A549 (cell line): ENCODE measurements around the gene HS3ST3A1. TPM values are rescaled to one million over a fixed set of nuclear protein-coding genes. Genes with fewer than 3 reads are reported as not detected.
A peak's percentile ranks its signal among the peaks of the same experiment; 100 is the strongest.

Experiments used
- ATAC-seq, 2 experiments: fragments of 200-7000 bp in 1 of 2; fragments of >200 bp in 1 of 2; cut with Nextera tagmentation in 1 of 2; cut with Tn5 transposase in 1 of 2; 3 replicates each; pipeline versions ENCODE4 v1.8.0 to v1.9.1; 2018 to 2020; ENCODE audit warnings: mild to moderate bottlenecking in 1 of 2, moderate library complexity in 1 of 2
- CTCF ChIA-PET: fragments of 300-600 bp; sonication (Branson Sonifier 250); formaldehyde crosslinking; extraction: SDS; loops from one replicate; lab custom pipeline; 2021; ENCODE audit warnings: antibody characterized with exemption, inconsistent platforms; lab: Yijun Ruan, JAX
- POLR2A ChIA-PET: fragments of 350-600 bp; formaldehyde crosslinking; extraction: SDS; loops from one replicate; lab custom pipeline; 2021; ENCODE audit warnings: antibody characterized with exemption, inconsistent platforms; lab: Yijun Ruan, JAX
- DNase-seq, 2 experiments: peaks; one replicate each; pipeline versions ENCODE4 v3.0.0 to v3.0.0-alpha.2; 2011 to 2016; ENCODE audit warnings: low read depth in 1 of 2, low spot score in 1 of 2
- FAIRE-seq: peaks from 2 replicates; lab custom pipeline; 2011; peaks lifted over from hg19 to GRCh38; lab: Jason Lieb, UNC
- H3K27ac ChIP-seq, 2 experiments: fragments of >200 bp; sonication (Bioruptor Twin); formaldehyde crosslinking; 3 replicates each; pipeline ENCODE4 v1.5.1; 2016 to 2017
- H3K4me1 ChIP-seq: fragments of >200 bp; sonication (Bioruptor Twin); formaldehyde crosslinking; 3 replicates; pipeline ENCODE4 v1.6.1; 2016
- H3K4me2 ChIP-seq: fragments of >200 bp; sonication (Bioruptor Twin); formaldehyde crosslinking; 3 replicates; pipeline ENCODE4 v1.6.1; 2016
- H3K4me3 ChIP-seq: fragments of >200 bp; sonication (Bioruptor Twin); formaldehyde crosslinking; 3 replicates; pipeline ENCODE4 v1.5.1; 2016
- H3K9me3 ChIP-seq: fragments of >200 bp; sonication (Bioruptor Twin); formaldehyde crosslinking; 3 replicates; pipeline ENCODE4 v1.6.1; 2016
- BHLHE40 ChIP-seq: IDR thresholded peaks from 2 replicates; pipeline ENCODE4 v1.6.1; 2012; ENCODE audit warnings: low read depth, low read length, inconsistent platforms
- CHD2 ChIP-seq: fragments of 150-350 bp; IDR thresholded peaks from 2 replicates; pipeline ENCODE4 v1.6.1; 2014; ENCODE audit warnings: low read length; ENCODE audit not compliant: partially characterized antibody
- EHMT2 ChIP-seq: fragments of 200-600 bp; sonication (generic); IDR thresholded peaks from 2 replicates; pipeline ENCODE4 v1.6.1; 2016; ENCODE audit warnings: antibody characterized with exemption, low read depth, mild to moderate bottlenecking, moderate library complexity
- ESRRA ChIP-seq: fragments of 150-350 bp; IDR thresholded peaks from 2 replicates; pipeline ENCODE4 v1.6.1; 2014; ENCODE audit warnings: mild to moderate bottlenecking, low read length, borderline replicate concordance
- FOSB ChIP-seq: fragments of 250-450 bp; sonication (Bioruptor Pico); IDR thresholded peaks from 2 replicates; pipeline ENCODE4 v1.5.0; 2020; ENCODE audit warnings: mild to moderate bottlenecking, moderate library complexity
- HOXA7 ChIP-seq: fragments of 250-450 bp; sonication (Bioruptor Pico); IDR thresholded peaks from 2 replicates; pipeline ENCODE4 v1.5.0; 2020; ENCODE audit warnings: mild to moderate bottlenecking, moderate library complexity
- MAFK ChIP-seq: fragments of 450-650 bp; IDR thresholded peaks from 2 replicates; pipeline ENCODE4 v1.6.1; 2014; ENCODE audit not compliant: partially characterized antibody
- MAZ ChIP-seq: fragments of 150-350 bp; IDR thresholded peaks from 2 replicates; pipeline ENCODE4 v1.6.1; 2014; ENCODE audit warnings: antibody characterized with exemption, low read depth, low read length, borderline replicate concordance
- POLR2AphosphoS2 ChIP-seq: conservative IDR thresholded peaks from 2 replicates; pipeline ENCODE4 v1.6.1; 2012; ENCODE audit warnings: low read length, improper control_type of control experiment, inconsistent platforms
- RAD21 ChIP-seq, 2 experiments: fragments of >200 bp in 1 of 2; sonication (Bioruptor Twin) in 1 of 2; formaldehyde crosslinking in 1 of 2; IDR thresholded peaks in 1 of 2; conservative IDR thresholded peaks in 1 of 2; 2 replicates in 1 of 2; 3 replicates in 1 of 2; pipeline ENCODE4 v1.6.1; 2012 to 2018; ENCODE audit warnings: inconsistent platforms in 1 of 2
- RARB ChIP-seq: fragments of 250-450 bp; sonication (Bioruptor Pico); IDR thresholded peaks from 2 replicates; pipeline ENCODE4 v1.8.0; 2021; ENCODE audit warnings: mild to moderate bottlenecking, moderate library complexity
- RCOR1 ChIP-seq: fragments of 150-350 bp; IDR thresholded peaks from 2 replicates; pipeline ENCODE4 v1.6.1; 2014; ENCODE audit warnings: antibody characterized with exemption, low read length, low read depth
- RNF2 ChIP-seq: fragments of 200-600 bp; sonication (generic); IDR thresholded peaks from 2 replicates; pipeline ENCODE4 v1.6.1; 2016; ENCODE audit warnings: low read depth, mild to moderate bottlenecking, antibody characterized with exemption, moderate library complexity, borderline replicate concordance
- SMC3 ChIP-seq: fragments of >200 bp; sonication (Bioruptor Twin); formaldehyde crosslinking; IDR thresholded peaks from 3 replicates; pipeline ENCODE4 v1.6.1; 2018; ENCODE audit warnings: inconsistent platforms
- TP53 ChIP-seq: fragments of 250-450 bp; sonication (Bioruptor Pico); IDR thresholded peaks from 2 replicates; pipeline ENCODE4 v1.5.0; 2021; ENCODE audit warnings: mild to moderate bottlenecking, moderate library complexity
- ZNF302 ChIP-seq: fragments of 250-450 bp; sonication (Bioruptor Pico); IDR thresholded peaks from 2 replicates; pipeline ENCODE4 v1.9.0; 2021; ENCODE audit warnings: inconsistent platforms, mild to moderate bottlenecking, moderate library complexity
- WGBS: methylation state at CpG from one replicate; pipeline ENCODE4 v1.1.6; 2017; ENCODE audit errors: missing lambda C conversion rate; 5-methylcytosine and 5-hydroxymethylcytosine counted together
- polyA plus RNA-seq, 4 experiments: library from polyadenylated mRNA; depleted of rRNA in 3 of 4; stranded (reverse); fragments of >200 nt; fragmentation: RNase III in 1 of 4; extraction: RNeasy Plus Mini Kit Qiagen cat#74134 plus additional on column Dnase treatment in 1 of 4; gene quantifications; 2 replicates in 3 of 4; 3 replicates in 1 of 4; pipeline ENCODE4 v1.2.3, GENCODE V29; 2011 to 2017
- TF ChIP-seq, protein P1 (sequence below): IDR thresholded peaks from 2 replicates; pipeline ENCODE4 v1.6.1; 2012
- TF ChIP-seq, protein P2 (sequence below): fragments of 450-650 bp; IDR thresholded peaks from 2 replicates; pipeline ENCODE4 v1.6.1; 2014; ENCODE audit warnings: antibody characterized with exemption
- TF ChIP-seq, protein P3 (sequence below): IDR thresholded peaks from 2 replicates; pipeline ENCODE4 v1.6.1; 2012
- TF ChIP-seq, protein P4 (sequence below): fragments of >200 bp; sonication (Bioruptor Twin); formaldehyde crosslinking; IDR thresholded peaks from 3 replicates; pipeline ENCODE4 v1.5.1; 2016
- TF ChIP-seq, protein P5 (sequence below): fragments of 250-450 bp; sonication (Bioruptor Pico); IDR thresholded peaks from 2 replicates; pipeline ENCODE4 v1.5.0; 2021; ENCODE audit warnings: mild to moderate bottlenecking, moderate library complexity, borderline replicate concordance

HS3ST3A1 gene
- polyA plus RNA-seq, 2 of the 4 experiments (the other 2 are of a cell fraction), result not detected

DNA sequence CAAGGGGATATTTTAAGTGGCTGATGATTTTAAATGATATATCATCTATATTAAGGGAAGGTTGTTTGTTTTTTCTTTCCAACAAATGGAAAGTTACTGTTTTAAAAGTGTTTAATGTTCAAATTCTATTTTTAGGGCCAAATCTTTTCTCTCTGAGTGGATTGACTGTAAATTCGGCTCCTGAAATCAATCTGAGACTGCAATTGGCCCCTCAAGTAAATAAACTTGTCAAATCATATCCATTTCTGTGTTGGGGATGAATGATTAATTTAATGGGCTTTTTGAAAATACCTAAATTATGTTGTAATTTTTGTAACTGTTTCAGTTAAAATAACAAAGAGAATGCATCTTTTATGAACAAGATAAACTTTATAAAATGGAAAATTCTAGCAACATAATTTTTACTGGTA is 2.6 kb downstream of the HS3ST3A1 start:
- WGBS, result 23% methylated on average over 1 of the region's 1 CpG
- Histone ChIP-seq H3K27ac (no peak overlapping the region), H3K4me3 (no peak overlapping the region), H3K4me1 (no peaks in the 10 kb centered on the region), H3K9me3 (no peaks in the 10 kb centered on the region), H3K4me2 (no peak overlapping the region)
- TF ChIP-seq TP53 (no peak), HOXA7 (CRISPR knock-in tag) (no peak)
- TF ChIP-seq, protein P1, sequence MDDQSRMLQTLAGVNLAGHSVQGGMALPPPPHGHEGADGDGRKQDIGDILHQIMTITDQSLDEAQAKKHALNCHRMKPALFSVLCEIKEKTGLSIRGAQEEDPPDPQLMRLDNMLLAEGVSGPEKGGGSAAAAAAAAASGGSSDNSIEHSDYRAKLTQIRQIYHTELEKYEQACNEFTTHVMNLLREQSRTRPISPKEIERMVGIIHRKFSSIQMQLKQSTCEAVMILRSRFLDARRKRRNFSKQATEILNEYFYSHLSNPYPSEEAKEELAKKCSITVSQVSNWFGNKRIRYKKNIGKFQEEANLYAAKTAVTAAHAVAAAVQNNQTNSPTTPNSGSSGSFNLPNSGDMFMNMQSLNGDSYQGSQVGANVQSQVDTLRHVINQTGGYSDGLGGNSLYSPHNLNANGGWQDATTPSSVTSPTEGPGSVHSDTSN, result no peak
- TF ChIP-seq, protein P2, sequence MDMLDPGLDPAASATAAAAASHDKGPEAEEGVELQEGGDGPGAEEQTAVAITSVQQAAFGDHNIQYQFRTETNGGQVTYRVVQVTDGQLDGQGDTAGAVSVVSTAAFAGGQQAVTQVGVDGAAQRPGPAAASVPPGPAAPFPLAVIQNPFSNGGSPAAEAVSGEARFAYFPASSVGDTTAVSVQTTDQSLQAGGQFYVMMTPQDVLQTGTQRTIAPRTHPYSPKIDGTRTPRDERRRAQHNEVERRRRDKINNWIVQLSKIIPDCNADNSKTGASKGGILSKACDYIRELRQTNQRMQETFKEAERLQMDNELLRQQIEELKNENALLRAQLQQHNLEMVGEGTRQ, result no peak
- TF ChIP-seq, protein P3, sequence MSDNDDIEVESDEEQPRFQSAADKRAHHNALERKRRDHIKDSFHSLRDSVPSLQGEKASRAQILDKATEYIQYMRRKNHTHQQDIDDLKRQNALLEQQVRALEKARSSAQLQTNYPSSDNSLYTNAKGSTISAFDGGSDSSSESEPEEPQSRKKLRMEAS, result no peak
- DNase-seq (no peak), ATAC-seq (no peak), FAIRE-seq (peak; percentile 49)
- CTCF ChIA-PET, result interaction anchor here (1.1 to 3.6 kb wide), 5 partner anchors 287 to 1328 kb away, joined by 3 to 48 read pairs (median 5); partner anchors contain the start of gene HS3ST3B1
- POLR2A ChIA-PET, result interaction anchor here (0.5 kb wide), 1 partner anchor 439 kb away, joined by 3 read pairs; no protein-coding TSS in a partner anchor

DNA sequence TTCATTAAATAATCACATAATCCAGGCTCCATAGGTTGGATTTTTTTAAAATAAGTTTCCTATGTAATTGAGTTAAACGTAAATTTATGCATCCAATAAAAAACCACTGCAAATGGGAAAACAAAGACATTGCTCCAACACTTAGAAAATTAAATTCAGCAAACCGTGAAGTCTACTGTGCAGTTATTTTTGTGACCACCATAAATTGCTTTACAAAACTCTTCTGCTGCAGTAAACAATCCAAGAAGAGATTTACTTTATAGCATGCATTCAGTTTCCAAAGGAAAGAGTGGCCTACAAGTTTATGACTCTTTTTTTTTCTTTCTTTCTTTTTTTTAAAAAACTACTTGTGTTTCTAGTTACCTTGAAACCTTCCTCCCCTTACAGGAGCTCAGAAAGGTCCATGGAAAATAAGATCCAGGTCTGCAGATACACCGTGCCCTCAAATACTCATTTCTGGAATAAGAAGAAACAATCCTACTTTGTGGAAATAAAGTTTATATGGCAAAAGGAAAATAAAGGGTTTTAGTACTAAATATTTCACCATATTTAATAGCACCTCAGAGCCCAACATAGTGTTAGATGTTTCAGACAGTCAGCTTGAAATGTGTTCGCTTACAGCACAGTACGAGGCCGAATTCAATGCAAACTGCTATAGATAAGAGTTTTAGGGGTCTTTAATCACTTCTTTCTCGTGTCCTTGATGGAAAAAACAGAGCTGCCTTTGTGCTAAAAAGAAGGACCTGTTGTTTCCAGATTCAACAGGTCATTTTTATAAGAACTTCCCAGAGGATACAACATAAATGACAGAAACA is 3.2 kb downstream of the HS3ST3A1 start:
- H3K4me2 ChIP-seq, result no peak overlapping the region
- WGBS, result 42% methylated on average over 7 of the region's 7 CpGs

DNA sequence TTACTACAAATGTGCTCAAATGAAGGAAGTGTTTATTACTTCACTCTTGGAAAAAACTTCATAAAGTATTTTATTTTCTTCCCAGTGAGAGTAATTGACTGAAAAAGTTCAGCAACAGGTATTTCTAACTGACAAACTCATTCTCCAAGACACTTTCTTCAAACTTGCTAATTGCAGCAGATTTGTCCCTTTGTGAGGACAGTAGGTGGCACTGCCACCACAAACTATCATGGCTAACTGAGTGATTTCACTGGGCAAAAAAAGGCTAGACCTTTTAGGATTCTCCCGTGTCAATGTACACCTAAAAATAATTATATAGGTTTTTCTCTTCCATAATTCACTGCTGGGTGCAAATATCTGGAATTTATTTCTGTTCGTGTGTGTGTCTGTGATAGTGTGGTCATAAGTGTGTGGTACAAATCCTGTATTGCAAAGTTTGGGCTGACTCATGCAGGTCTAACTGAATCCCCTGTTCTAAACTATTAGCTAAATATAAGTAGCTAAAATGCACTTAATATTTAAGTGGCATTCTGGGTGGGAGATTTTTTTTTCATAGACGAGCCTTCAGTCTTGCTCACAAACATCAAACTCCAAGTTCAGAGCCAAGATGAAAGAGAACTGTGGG is 3.9 kb downstream of the HS3ST3A1 start:
- POLR2A ChIA-PET, result no interaction called here
- CTCF ChIA-PET, result interaction anchor here (0.6 to 3.6 kb wide), 15 partner anchors 9 to 1329 kb away, joined by 3 to 48 read pairs (median 4); partner anchors contain the start of gene HS3ST3B1
- DNase-seq, result peak; percentile 41 to 59
- peak; percentile 41 to 66; a peak in 4 of 6 replicates for ATAC-seq
- Histone ChIP-seq H3K4me1 (no peaks in the 10 kb centered on the region), H3K4me2 (no peak overlapping the region), H3K27ac (no peak overlapping the region), H3K9me3 (no peaks in the 10 kb centered on the region), H3K4me3 (no peak overlapping the region)
- WGBS, result under 1% methylated on average over 3 of the region's 3 CpGs
- FAIRE-seq, result peak; percentile 63
- TF ChIP-seq SMC3 (peak; percentile 84), RAD21 (conservative IDR thresholded peaks at IDR 0.05 in 1 of 2, IDR thresholded peaks at IDR 0.05 in 1 of 2) (peak; percentile 77 to 86), ZNF302 (CRISPR knock-in tag) (no peak), CHD2 (no peak), MAFK (peak; percentile 47)
- TF ChIP-seq, protein P1, result no peak
- TF ChIP-seq, protein P4, sequence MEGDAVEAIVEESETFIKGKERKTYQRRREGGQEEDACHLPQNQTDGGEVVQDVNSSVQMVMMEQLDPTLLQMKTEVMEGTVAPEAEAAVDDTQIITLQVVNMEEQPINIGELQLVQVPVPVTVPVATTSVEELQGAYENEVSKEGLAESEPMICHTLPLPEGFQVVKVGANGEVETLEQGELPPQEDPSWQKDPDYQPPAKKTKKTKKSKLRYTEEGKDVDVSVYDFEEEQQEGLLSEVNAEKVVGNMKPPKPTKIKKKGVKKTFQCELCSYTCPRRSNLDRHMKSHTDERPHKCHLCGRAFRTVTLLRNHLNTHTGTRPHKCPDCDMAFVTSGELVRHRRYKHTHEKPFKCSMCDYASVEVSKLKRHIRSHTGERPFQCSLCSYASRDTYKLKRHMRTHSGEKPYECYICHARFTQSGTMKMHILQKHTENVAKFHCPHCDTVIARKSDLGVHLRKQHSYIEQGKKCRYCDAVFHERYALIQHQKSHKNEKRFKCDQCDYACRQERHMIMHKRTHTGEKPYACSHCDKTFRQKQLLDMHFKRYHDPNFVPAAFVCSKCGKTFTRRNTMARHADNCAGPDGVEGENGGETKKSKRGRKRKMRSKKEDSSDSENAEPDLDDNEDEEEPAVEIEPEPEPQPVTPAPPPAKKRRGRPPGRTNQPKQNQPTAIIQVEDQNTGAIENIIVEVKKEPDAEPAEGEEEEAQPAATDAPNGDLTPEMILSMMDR, result peak; percentile 87
- TF ChIP-seq, all 56 proteins: peak for 4

More for the DNA sequence above, 3.2 kb downstream of the HS3ST3A1 start:
- POLR2A ChIA-PET, result interaction anchor here (0.5 kb wide), 1 partner anchor 439 kb away, joined by 3 read pairs; no protein-coding TSS in a partner anchor
- ATAC-seq (no peak), DNase-seq (no peak), FAIRE-seq (no peak)
- H3K9me3 ChIP-seq, result no peaks in the 10 kb centered on the region
- H3K27ac ChIP-seq, result no peak overlapping the region
- CTCF ChIA-PET, result interaction anchor here (0.6 to 3.6 kb wide), 12 partner anchors 10 to 1328 kb away, joined by 3 to 48 read pairs (median 4); partner anchors contain the start of gene HS3ST3B1
- H3K4me1 ChIP-seq, result no peaks in the 10 kb centered on the region
- no peak overlapping the region for H3K4me3 ChIP-seq
- TF ChIP-seq ESRRA (no peak), RCOR1 (no peak), RARB (CRISPR knock-in tag) (no peak), RNF2 (no peak), BHLHE40 (no peak), FOSB (CRISPR knock-in tag) (no peak), POLR2AphosphoS2 (no peak), EHMT2 (no peak), MAZ (no peak)
- TF ChIP-seq, protein P5, sequence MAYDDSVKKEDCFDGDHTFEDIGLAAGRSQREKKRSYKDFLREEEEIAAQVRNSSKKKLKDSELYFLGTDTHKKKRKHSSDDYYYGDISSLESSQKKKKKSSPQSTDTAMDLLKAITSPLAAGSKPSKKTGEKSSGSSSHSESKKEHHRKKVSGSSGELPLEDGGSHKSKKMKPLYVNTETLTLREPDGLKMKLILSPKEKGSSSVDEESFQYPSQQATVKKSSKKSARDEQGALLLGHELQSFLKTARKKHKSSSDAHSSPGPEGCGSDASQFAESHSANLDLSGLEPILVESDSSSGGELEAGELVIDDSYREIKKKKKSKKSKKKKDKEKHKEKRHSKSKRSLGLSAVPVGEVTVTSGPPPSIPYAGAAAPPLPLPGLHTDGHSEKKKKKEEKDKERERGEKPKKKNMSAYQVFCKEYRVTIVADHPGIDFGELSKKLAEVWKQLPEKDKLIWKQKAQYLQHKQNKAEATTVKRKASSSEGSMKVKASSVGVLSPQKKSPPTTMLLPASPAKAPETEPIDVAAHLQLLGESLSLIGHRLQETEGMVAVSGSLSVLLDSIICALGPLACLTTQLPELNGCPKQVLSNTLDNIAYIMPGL (CRISPR knock-in tag), result no peak
